SKM-1 (cell line): ENCODE data around the gene TUBB2A.
"Not testable (repeated sequence)": the region's sequence is repeated elsewhere in the genome, so short reads cannot be mapped to it uniquely, and the experiment has no call there.

Source experiments
- DNase-seq: peaks from one replicate; lab custom pipeline; 2025; ENCODE audit not compliant: unreplicated experiment; lab: John Stamatoyannopoulos, UW

The TUBB2A gene

DNA sequence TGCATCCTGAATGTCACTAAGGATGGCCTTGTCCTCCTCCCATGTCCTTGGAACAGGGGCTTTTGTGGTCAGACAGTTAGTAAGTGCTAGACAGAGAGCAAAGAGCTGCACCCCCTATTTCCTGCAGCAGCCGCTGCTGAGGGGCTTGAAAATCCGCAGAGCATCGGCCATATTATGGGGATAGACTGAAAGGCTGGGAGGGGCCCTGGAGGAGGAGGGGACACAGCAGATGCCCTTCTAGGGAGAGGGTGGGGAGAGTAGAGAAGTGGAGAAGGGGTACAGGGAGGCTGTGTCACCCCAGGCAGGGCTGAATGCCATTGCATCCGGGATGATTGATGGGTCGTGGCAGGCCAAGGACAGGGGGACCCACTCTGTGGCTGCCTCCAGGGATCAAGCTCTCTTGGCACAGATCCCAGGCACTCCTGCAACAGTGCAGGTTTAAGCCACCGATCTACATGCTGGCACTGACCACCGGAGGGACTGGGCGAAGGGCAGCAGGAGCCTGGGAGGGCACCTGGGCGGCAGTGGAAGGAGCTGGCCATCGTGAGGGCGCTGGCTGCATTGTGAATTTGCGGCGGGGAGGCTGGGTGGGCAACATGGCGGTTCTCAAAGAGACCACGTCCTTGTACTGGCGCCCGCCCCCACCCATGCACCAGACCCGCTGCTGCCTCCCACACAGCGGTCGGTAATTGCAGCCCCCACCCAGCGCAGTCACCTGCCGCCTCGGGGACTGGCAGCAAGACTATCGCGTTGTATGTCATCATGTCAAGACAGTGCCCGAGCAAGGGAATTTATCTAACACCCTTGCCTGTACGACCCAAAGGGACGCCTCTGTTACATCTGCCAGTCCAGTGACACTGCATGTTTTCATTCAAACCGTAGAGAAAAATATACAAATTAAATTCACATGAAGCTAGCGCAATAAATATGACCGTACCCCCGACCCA lies 887 bp downstream of the TUBB2A start:
- not testable (repeated sequence) for DNase-seq

DNA sequence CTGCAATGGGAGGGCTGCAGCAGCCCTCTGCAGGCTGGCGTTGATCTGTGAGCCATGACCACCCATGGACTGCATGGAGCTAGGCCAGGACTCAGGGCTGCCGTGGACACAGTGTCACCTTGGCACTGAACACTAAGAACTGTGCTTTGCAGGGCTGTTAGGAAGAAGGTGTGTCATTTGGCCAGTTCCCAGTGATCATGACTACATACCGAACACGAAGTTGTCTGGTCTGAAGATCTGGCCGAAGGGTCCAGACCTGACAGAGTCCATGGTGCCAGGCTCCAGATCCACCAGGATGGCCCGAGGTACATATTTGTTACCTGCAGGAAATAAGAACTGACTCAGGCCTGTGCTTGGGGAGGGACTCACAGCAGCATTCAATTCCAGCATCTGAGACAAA lies 1.9 kb downstream of the TUBB2A start:
- DNase-seq: not testable (repeated sequence)

DNA sequence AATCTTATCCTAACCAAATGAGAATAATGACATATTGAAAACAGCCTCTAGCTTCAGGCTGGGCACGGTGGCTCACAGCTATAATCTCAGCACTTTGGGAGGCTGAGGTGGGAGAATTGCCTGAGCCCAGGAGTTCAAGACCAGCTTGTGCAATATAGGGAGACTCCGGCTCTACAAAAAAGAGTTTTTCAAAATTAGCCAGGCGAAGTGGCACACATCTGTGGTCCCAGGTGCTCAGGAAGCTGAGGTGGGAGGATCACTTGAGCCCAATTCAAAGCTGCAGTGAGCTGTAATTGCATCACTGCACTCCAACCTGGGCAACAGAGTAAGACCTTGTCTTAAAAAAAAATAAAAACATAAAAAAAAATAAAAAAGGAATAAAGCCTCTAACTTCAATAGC lies 4.7 kb downstream of the TUBB2A start:
- no peak for DNase-seq

DNA sequence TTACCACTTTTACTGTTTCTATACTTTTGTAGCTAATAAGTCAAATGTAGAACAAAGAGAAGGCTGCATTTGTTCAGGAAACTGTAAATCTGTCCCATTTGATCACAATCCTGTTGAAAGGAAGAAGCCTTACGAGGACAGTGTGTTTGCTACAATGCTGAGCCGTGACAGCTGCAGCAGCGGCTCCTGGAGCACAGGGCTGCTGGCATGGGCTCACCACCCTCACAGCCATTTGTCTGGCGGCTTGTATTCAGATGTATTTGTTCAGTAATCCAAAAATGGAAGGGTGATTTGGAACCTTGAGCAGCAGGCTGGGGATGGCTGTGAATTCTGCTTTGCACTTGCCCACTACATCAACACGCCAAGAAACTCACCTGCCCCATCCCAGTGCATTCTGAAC lies 5.7 kb downstream of the TUBB2A start:
- no peak for DNase-seq

DNA sequence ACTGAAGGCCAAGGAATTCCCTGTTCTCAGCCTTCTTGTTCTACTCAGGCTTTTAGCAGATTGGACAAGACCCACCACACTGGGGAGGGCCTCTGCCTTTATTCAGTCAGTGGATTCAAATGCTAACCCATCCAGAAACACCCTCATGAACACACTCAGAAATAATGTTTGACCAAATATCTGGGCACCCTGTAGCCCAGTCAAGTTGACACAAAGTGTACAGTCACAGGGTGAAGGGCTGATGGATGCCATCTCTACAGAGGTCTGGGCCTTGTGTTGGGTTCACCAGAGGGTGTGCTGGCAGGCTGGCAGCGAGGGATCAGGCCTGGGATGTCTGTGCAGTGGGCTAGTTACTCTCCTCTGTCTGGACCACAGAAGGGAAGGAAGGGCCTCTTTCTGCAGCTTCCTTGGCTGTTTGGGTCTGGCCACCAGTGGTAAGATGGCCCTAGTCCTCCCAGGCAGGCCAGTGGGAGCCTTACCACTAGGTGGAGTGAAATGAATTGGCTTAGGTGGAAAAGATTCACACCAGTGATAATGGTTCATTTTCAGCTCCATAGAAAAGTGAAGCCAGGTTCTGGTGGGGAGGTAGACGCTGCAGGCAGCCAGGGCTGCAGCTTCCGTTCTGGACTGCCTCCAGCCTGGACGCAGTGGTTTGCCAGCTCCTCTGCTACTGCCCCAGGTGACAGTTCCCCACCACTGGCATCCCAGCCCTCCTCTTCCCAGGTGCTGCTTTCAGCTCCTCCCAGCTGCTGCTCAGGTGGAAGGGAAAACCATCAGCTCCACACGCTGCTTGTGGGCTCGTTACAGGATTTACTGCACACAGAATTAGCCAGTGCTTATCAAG lies 9.2 kb downstream of the TUBB2A start:
- no peak for DNase-seq

DNA sequence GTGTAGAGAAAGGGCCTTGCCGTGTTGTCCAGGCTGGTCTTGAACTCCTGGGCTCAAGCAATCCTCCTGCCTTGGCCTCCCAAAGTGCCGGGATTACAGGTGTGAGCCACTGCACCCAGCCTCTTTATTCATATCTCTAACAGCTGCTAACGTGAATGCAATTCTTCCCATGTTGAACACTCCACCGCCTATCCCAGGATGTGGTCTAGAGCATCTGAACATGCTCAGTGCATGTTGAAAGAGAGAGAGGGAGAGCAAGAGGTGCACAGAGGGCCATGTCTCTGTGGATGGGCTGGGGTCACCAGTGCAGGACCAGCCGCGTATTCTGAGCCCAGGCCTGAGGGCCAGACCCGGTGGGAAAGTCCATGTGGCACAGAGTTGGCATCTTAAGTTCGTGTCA lies 12.8 kb downstream of the TUBB2A start:
- no peak for DNase-seq

DNA sequence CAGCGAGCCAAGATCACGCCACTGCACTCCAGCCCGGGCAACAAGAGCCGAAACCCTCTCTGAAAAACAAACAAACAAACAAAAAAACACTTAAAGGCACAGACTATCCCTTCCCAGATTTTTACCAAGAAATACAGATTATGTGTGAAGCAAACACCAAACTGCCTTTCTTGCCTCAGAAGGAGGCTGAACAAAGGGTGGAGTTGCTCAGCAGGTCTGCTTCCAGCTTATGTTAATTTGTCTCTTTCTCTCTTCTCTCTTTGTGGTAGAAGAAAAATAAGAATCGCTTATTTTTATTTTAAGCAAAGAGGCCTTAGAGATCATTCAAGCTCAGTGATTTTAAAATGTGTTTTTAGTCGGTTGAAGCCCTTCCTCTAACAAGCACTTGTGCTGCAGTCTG lies 14.2 kb downstream of the TUBB2A start:
- no peak for DNase-seq

DNA sequence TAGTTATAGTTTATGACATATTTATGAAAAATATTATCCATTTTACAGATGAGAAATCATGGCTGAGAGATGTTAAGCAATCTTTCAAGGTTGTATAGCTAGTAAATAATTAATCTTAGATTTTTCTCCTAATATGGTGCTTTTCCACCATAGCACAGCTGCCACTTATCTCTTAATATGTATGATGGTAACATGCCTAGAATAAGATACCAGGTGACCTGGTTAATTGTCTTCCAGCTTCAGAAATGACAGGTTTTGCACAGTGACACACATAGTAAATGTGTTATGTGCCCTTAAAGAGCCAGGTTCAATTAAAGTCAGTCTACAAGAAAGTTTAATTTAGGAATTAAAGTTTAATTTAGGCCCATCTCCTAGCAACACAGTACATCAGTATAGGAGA lies 14.8 kb downstream of the TUBB2A start:
- DNase-seq: no peak

DNA sequence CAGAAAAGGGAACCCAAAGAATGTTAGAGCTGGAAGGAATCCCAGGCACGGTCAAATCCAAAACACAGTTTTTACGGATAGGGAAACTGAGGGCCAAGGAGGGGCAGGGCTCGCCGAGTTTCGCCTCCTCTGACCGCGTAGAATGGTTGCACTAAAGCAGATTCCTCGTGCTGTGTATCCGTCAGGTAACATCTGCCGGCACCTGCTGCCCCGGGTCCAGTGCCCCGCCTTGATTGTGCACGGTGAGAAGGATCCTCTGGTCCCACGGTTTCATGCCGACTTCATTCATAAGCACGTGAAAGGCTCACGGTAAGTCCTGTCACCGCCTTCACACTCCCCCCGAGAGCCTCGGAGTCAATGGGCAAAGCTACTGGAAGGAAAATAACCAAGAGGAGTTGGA lies 17.1 kb downstream of the TUBB2A start:
- no peak for DNase-seq

DNA sequence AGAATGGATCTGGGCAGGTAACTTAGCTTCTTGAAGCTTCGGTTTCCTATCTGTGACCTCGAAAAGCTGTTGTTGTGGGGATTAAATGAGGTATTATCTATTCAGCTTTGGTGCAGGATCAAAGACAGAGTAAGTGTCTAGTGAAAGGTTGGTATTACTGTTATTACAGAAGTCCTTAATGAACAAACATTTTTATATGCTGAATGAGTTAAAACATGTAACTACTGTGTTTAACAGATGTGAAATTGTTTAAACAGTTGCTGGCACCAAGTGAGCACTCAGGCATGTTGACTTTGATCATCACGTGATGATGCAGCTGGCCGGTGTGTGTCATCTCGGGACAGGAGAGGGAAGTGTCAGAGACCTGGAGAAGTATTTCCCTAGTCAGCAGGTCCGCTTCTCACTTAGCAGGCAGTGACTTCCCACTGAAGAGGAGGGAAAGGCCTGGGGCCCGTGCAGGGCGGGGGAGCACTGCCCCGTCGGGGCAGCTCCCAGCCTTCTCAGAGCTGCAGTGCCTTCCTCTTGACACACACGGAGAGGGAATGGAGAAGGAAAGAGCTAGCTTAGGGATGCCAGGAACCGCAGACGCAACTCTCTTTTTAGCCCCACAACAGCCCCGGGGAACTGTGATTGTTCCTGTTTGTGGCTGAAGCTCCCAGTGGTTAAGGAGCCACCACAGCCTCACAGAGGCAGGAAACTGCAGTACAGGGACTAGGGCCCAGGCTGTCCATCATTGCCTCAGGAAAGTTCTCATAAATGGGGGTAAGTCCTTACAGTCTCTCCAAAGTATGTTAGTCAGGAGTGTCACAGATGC lies 18.0 kb downstream of the TUBB2A start:
- DNase-seq: peak; percentile 77

DNA sequence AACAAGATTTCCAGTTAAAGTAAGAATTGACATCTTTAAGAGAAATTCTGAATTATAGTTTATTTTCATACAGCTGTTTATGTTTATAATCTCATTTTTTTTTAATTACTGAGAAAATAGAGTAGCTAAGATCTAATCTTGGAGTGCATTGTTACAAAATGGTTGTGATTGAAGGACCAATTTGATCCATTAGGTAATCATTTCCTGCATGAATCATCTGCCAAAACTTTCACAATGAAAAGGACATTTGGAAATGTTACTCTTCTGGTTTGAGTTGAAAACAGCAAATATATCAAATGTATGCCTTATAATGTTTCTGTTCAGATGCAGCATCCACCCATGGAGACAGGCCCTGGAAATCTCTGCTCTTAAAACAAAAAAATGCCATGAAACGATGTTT lies 19.0 kb downstream of the TUBB2A start:
- no peak for DNase-seq

DNA sequence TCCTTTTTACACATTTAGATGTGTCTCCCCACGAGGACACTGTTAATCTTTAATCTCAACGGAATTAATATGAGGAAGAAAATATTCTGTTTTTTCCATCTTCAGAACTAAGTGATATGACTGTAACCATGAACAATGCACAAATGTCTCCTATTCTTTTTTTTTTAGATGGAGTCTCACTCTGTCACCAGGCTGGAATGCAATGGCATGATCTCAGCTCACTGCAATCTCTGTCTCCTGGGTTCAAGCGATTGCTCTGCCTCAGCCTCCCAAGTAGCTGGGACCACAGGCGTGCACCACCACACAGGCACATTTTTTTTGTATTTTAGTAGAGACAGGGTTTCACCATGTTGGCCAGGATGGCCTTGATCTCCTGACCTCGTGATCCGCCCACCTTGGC lies 19.5 kb downstream of the TUBB2A start:
- not testable (repeated sequence) for DNase-seq

DNA sequence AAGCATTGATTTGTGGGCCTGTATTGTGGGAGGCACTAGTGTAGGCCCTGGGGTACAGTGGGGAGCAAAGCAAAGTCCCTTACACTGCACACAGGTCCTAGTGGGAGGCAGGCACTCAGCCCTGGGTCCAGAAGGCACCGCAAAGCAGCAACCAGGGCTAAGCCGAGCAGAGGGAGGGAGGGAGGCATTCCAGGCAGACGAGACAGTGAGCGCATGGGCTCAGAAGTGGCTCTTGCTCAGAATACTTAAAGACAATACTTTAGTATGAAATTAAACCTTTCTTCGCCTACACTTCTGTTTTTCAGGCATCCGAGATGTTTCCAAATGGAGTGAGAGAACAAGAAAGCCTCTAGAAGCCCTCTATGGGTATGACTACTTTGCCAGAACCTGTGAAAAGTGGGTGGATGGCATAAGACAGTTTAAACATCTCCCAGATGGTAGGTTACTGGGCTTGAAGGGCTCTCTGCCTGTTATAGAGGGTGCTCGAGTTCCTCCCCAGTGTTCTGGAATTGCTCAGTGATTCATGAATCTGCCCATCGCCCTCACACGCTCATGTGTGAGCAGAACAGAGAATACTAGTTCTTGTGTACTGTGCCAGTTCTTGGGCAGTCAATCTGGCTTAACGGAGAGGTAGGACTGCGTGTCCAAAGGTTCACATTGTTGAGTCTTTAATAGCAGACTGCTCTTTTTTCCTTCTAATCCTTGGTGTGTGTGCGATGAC lies 20.1 kb downstream of the TUBB2A start:
- DNase-seq: no peak

DNA sequence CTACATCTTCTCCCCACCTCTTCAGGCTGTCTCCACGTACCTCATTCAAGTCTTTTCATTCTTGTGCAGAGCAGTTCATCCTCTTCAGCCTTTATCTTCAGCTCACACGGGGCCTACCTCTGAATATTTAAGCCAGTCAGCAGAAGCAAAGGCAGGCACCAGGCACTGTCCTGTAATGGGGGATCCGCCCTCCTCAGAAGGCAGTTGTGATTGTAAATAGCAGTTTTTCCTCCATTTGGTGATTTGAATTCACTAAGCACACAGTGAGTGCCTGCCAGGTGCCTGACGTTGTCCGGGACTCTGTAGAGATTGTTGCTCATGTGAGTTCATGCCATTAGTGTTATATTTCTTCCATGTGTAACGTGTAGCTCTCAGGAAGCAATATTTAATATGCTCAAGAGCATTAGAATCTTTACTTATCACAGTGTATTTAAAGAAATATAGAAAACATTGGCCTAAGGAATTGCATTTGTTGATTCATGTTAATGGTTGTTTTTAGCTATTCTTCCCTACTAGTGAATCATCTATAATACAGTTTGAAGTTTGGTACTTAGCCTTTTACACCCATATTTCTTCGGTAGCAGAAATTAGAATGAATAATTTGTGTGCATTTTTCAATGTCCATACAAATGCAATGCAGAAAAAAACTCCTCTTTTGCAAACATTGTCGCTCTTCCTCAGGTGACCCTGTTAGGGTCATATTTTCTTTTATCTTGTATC lies 20.9 kb downstream of the TUBB2A start:
- no peak for DNase-seq

DNA sequence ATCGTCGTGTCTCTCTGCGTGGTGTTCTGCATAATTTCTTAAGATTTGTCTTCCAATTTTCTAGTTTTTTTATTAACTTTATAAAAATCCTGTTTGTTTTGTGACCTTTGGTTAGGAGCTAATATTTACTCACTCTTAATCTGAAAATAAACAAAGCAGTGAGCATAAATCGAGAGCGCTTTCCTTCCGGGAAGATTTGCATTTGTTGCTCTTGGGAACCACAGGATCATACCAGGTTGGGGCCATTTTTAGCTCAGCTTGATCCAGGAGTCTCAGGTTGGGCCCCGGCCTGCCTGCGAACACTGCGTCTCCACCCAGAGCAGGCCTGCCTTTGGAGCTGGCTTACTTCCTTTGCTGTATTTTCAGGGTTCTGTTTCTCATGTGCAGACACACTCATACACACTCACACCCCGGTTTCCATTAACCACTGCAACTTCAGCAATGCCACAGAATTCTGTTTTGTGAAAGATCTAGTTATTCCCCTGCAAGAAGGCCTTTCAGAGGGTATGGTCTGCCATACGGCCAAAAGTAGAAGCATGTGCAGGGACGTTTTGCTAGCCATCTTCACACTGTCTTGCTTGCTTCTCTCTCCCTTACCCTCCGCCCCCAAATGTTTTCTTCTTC lies 21.6 kb downstream of the TUBB2A start:
- no peak for DNase-seq

DNA sequence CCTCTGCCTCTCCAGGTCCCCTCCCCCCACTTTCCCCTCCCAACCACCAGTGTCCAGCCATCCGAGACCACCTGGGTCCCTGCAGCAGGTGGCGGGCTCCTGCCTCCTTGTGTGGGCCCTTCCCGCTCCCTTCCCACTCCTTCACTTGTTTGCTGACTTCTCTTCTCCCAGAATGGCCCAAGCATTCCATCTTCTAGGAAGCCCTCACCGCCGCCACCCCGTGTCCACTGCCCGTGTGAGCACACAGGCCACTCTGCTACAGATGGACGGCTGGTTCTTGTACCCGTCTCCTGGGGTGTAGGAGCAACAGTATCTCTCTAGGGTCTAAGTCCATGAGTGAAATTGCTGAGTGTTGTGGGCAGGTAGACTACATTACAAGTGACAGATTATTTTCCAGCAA lies 23.8 kb downstream of the TUBB2A start:
- no peak for DNase-seq

DNA sequence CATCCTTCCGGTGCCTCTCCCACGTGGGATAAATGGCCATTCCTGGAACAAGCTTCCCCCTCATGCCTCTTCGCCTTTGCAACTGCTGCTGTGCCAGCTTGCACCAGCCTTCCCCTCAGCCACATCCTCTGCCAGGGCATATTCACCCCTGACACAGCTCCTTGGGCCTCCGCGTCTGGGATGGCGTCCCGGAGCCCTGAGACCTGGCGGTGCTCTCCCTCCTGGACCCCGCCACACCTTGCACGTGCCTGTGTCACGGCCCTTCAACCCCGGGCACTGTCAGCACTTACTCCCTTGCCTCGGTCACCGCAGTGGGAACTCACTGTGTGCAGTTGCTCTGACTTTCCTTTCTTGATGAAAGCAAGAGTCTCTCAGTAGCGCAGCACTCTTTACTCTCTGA lies 25.6 kb downstream of the TUBB2A start:
- no peak for DNase-seq

DNA sequence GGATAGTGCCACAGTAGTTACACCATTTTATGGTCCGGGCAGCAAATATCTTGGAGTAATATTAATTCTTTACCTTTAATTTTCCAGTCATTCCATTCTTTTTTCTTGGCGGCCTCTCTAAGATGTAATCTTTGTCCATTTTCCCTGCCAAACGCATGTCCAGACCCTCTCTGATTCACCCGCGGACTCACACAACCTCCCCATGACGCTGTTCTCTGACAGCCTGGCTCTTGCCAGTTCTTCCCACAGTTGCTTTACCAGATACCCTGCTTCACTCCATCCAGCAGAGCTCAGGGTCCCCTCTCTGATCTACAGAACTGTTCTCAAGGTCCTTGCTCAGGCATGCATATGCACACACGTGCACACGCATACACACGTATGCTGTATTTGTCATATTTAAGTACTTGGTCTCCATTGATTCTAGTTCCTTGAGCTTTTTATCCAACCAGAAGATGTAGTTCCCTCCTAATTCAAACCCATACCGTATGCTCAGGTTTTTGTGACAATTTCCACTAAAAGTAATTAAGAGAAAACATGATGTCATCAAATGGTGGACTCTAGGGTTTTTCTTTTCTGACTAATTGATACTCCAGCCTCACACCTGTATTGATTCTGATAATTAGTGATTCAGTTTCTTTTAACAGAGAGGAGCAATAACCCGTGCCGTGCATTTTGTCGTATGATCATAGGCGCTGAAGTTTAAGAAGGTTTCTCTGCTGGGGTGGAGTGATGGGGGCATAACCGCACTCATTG lies 28.8 kb downstream of the TUBB2A start:
- DNase-seq: no peak

DNA sequence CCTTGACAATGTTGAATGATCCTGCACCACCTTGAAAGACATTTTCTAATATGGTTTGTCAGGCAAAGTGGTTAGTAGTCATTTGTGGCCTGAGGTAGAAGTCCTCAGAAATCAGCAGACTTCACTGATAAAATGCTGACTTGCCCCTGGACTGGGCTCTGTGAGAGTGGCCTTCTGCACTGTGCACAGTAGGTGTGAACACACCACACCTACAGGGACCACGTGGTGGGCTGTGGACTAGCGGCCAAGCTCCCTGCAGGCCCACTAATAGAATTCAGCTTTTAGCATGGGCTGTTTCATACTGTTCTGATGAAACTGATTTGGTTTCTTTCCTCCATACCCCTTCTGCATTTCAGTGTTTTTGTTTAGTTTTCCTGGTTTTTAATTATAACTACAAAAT lies 31.5 kb downstream of the TUBB2A start:
- DNase-seq: no peak
